ENCODE data around the gene CPED1.
"Not testable (repeated sequence)": the region's sequence is repeated elsewhere in the genome, so short reads cannot be mapped to it uniquely, and the experiment has no call there.

Gene CPED1

DNA sequence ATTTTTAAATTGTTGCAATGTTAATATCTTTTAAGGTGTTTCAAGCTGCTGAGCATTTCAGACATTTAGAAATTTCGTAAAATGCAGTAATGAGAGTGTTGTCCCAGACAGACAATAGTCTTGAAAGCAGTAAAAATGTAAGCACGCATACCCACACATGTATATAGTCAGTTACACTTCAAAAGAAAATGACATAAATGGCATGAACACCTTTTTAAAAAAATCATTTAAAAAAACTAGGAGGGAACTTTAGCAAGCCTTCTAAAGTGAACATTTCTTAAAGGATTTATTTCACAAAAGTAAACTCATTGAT lies 51.0 kb downstream of the CPED1 start:
- DNase-seq = no peak

DNA sequence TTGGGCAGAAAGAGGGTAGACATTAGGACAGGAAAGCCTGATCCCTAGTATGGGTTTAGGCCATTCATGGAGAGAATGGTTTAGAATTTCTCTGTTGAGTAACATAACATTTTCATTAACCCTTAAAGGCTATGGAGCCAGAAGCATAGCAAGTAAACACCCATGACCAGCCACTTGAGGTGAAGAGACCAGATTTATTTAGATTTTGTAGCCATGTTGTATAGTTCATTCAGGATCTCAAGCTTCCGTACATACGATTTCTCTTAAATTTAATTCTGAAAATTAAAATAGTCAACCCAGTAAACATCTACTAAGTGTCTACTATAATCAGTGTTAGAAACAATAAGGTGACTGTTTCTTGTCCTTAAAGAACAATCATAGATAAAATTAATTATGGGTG lies 51.5 kb downstream of the CPED1 start:
- no peak for DNase-seq

DNA sequence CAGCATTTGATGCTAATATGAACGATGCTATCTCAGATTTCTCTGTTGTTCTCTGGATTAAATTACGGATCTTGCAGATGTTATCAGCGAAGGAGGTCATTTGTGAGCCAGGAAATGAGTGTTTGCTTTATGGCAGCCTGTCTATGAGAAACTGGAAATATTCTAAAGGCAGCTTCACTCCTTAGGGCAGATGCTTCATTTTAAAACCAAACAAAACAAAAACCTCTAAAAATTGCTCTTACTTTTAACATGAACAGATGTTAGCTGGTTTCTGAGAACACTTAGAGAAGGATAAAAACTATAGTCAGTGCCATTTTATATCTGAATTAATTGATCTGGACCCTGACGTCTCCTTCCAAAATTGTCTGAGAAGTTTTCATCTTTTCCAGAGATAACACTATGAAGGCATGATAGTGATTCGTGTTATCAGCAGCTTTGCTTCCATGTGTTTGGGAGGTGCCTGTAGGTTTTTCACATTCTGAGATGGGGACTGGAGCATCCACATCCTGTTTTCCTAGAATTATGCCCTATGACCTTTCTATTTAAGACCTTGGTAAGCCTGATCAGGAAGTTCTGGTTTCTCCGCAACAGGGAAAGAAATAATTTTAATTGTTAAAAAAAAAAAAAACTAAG lies 53.1 kb downstream of the CPED1 start:
- DNase-seq = no peak

DNA sequence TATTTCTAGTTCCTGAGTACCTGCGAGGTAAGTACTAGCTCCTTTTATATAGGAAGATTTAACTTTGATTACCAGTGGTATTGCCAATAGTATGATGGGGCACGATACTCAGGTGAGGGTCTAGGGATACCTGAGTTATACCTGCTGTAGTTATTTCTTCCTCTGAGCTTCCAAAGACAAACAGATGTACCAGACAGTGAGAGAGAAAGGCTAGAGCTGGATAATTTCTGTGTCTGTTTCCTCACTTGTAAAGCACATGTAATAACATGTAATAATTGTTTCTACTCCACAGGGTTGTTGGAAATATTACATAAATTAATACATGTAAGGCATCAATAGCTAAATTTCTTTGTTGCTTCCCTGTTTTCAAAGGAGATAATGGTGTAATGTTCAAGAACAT lies 53.7 kb downstream of the CPED1 start:
- DNase-seq = no peak

DNA sequence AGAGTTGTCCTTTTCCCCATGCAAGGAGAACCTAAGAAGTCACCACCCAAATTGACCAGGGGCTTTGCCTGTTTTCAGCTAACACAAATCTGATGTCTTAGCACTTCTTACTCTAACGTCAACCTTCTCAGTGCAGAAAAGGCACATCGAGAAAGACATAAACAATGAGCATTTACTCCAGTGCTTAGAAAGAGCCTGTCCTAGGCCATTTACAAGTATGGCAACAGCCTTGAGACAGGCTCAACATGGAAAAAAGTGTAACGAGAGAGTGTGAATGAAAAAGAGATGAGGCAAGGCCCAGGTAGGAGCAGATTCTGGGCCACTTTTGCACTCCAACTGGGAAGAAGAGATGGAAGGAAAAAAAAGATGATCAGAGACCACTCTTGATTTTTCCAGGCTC lies 54.4 kb downstream of the CPED1 start:
- DNase-seq = no peak

DNA sequence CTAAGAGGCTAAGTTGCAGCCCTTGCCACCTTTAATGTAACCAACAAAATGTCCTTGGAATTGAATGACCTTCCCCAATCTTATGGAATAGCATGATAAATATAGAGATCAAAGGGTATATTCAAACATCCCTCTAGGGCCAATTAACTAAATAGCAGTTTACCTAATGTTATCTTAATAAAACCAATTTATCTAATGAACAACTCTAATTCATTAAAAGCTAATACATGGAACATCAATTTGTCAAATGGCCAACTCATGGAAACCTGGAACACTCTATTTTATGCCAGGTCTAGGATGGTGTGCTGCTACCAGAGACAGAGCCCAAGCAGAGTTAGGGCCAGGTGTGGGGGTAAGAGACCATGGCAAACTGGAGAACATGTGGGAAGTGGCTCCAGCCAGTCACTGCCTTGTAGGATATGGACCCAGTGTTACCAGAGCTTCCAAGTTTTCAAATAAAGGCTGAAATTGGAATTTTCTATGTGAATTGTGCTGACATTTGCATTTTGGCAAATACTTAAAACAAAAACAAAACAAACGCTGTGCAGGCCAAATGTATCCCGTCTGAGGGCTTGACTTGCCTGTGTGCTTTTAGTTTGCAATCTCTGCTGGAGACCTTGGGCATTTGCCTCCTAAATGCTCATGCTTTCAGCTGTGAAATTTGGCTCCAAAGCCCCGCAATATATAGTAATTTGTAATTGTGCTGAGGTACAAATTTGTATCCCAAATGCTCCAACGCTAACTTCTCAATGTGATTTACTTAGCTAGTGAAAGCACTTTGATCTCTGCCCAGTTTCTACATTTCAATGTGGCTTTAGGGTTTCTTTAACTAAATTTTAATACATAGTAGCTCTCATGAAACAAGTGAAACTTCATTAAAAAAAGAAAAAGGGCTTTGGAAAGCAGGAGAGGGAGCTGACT lies 55.1 kb downstream of the CPED1 start:
- DNase-seq = no peak

DNA sequence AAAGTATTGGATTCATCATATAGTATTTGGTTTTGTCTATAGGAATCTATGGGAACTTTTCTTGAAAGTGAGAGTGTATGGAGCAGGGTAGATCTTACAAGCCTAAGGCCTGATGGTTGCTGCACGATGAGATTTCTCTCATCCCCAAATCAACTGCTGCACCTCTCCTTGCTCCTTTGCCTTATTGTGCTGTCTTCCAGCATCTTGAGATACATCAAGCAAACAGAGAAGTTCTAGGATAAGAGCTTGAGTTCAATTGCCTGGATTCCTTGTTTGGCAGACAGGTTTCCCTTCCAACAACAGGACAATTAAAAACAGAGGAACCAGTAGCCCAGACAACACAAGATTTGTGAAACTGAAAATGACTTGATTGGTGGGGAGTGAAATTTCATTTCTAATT lies 56.6 kb downstream of the CPED1 start:
- DNase-seq = no peak

DNA sequence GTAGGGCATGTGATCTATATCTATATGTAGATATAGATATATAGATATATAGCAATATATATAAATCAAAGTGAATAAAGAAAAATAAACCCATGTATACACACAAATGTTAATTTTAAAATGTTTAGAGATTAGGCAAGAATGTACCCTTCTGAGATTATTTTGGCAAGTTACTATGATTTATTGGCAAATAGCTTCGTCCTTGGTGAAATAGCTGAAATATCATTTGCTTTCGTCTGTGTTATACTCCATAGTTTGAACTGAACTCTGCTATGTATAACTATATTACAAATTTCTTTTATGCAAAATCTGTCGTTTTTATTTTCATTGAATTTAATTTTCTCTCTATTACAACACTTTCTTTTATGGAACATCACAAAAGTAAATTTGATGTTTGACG lies 57.5 kb downstream of the CPED1 start:
- no peak for DNase-seq

DNA sequence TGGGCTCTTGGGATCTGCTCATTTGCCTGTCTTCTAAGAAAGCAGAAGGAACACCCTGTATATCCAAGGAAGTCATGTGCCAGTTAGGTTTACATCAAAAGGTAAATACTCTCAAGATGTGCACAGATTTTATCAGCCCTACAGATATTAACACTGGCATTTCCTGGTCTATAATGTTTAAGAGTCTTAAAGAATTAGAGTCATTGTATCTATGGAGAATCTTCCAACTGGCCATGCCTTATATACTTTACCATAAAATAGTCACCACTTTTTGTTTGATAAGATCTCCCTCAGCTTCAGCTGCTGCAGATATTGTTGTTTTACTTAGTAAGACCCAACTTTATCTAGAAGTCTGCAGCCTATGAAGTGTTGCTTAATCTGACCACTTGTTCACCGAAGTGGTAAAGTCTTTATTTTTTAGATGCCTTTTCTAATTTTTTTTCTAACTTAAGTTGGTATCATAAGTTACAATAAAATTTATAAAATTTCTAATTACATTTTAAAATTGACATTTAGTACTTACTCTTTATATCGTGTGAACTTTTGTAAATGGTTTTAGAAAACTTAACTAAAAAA lies 58.5 kb downstream of the CPED1 start:
- DNase-seq = no peak

DNA sequence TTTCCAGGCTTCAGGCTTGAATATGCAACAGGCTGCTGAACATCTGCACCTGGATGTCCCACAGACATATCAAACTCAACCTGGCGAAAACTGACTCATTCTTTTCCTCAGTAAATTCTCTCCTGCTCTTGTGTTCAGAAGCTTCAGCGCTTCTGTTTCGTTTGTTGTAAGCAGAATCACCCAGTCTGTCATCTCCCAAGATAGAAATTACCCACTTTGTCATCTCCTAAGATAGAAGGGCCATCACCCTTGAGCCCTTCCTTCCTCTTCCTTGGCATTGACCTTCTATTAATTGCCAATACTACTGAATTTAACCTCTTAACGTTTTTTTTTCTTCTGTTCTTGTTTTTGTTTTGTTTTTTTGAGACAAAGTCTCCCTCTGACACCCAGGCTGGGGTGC lies 59.7 kb downstream of the CPED1 start:
- DNase-seq = no peak

DNA sequence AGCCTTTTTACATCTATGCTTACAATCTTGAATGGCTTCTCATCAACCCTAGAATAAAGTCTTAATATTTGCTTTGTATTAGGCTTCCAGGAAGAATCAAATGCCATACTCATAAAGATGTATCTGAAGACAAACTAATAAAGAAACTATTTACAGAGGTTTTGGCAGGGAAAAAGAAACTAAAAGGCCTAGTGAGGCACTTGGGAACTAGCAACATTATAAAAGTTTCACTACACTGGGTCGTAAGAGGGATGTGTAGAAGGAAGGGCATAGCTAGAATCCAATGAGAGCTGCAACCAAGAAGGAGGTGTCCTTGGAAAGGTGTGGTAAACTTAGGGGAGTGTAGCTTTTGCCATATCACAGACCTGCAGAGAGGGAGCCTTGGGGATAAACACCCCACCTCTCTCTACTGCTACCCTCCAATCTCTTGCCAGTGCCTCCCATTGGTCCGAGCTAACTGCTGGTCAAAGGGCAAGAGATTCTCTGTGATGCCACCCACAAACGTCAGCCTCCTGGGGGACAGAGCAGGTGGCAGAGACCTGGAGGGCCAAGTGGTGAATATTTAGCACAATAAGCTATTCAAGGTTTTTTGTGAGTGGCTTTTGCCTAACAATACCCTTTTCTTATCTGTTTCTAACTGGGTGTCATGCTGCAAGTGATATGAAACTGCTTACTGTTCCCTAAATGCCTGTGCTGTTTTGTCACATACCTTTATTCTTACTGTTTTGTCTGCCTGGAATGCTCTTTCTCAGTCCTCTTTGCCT lies 60.7 kb downstream of the CPED1 start:
- no peak for DNase-seq

DNA sequence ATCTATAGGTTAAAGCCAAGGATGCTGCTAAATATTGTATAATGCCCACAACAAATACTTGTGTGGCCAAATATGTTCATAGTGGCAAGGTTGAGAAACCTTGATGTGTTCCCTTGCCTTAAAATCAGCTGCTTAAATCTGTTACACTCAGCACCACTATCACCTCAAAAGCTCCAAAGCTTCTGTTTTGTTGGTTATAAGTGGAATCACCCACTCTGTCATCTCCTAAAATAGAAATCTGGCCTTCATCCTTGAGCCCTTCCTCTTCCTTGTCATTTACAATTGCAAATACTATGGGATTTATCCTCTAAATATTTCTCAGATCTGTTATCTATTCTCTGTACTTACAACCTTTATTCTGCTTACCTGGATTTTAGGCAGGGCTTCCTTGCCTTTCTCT lies 61.4 kb downstream of the CPED1 start:
- no peak for DNase-seq

DNA sequence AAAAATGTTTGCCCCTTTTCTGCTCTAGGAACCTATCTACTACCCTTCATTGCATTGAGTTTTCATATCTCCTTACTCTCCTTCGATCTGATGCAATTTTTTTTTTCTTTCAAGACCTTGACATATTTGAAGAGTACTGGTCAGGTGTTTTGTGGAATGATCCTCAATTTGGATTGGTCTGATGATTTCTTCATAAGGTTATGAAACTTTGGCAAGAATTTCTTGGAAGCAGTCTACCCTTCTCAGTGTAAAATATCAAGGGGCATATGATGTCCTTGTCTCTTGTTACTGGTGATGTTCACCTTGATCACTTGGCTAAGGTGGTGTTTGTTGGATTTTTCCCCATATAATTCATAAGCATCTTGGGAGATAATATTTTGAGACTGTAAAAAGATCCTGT lies 64.7 kb downstream of the CPED1 start:
- DNase-seq = no peak

DNA sequence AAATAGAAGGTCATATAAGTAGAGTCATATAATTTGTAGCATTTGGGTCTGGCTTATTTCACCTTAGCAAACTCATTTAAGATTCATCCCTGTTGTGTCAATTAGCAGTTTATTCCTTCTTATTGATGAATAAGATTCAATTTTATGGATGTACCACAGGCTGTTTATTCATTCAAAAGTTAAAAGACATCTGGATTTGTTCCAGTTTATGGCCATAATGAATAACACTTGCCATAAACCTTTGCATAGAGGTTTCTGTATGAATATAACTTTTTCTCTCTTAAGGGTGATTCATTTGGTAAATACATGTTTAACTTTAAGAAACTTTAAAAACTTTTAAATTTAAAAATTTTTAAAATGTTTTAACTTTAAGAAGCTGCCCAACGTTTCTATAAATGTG lies 66.4 kb downstream of the CPED1 start:
- DNase-seq = no peak

DNA sequence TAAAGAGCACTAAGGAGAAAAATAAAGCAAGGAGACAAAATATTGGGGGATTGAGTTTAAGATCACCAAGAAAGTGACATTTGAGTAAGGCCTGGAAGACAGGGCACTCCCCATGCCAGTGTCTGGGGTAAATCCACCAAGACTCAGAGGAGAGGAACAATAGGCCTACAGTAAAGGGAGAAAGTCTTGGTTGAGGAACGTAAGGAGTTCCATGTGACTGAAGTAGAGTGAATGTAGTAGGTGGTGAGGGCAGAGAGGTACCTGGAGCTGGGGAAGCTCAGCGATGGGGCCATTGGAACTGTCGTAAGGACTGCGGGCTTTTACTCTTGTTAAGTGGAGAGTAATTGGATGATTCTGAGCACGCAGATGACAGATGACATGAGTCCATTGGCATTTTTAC lies 69.4 kb downstream of the CPED1 start:
- no peak for DNase-seq

DNA sequence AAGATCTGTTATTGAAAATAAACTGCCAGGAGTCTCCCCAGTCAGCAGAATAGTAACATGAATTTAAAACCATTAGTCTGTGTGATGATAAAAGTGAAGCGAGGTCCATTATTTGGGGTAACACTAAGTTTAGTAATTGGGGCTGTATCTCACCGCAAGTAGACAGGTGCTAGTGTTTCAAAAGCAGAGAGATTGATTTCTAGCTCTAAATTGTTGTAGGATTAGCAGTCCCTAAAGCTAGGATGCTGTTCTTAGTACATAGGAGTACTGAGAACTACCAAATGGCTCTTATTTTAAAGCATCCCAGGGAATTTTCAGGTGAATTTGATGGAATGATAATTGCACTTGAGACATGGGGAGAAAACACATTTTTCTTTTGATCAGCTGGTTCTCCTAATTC lies 70.5 kb downstream of the CPED1 start:
- no peak for DNase-seq

DNA sequence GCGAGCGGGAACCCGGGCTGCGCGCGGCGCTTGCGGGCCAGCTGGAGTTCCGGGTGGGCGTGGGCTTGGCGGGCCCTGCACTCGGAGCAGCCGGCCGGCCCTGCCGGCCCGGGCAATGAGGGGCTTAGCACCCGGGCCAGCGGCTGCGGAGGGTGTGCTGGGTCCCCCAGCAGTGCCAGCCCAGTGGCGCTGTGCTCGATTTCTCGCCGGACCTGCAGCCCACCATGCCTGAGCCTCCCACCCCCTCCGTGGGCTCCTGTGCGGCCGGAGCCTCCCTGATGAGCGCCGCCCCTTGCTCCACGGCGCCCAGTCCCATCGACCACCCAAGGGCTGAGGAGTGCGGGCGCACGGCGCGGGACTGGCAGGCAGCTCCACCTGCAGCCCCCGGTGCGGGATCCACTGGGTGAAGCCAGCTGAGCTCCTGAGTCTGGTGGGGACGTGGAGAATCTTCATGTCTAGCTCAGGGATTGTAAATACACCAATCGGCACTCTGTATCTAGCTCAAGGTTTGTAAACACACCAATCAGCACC lies 71.5 kb downstream of the CPED1 start:
- DNase-seq = not testable (repeated sequence)

DNA sequence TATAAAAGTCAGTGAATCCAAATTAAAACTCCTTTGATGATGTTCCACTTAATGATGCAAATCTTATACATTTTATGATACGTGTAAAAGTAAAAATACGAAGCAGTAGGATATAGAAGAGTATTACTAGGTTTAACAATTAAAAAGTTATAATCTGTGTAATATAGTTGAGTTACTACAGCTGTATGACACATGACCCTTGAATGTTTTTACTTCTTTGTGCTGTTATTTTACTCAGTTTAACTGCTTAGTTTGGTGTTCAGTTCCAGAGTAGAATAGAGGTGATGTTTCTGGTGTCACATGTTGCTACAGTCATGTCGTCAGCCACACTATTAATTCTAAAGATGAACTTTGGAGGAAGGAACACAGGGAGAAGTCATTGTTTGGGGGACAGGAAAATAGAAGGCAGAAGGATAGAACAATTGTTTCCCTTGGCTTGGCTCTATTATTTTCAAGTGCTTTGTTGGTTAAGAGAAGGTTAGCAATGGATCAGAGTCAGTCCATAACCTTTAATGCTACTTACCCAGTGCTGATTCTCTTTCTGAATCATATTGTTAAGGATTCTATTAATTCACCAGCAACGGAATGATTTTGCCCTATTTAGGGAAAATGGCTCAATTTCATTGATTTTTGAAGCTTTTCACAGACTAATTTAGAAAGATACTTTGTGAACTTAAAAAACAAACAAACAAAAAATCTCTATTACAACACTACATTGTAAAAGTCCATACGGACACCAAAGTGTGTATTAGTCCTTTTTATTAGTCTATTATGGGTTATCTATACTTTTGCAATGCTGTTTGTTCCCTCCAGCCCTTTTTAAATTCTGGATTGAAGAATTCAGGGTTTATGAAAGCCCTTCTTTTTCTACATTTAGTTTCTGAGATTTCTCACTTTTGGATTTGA lies 73.4 kb downstream of the CPED1 start:
- DNase-seq = no peak

DNA sequence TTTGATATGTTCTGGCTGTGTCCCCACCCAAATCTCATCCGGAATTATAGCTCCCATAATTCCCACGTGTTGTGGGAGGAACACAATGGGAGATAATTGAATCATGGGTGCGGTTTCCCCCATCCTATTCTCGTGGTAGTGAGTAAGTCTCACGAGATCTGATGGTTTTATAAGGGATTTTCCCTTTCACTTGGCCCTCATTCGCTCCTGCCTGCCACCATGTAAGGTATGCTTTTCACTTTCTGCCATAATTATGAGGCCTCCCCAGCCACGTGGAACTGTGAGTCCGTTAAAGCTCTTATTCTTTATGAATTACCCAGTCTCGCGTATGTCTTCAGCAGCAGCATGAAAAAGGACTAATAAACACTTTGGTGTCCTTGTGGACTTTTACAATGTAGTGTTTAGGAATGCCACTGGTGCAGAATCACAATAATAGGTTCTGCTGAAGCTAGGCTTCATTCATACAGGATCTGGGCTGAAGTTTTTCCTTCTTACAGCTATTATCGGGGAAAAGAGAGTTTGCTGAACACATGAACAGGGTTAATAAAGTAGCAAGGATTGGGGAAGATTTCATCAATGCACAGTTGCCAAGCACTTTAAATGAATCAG lies 74.3 kb downstream of the CPED1 start:
- DNase-seq = no peak

DNA sequence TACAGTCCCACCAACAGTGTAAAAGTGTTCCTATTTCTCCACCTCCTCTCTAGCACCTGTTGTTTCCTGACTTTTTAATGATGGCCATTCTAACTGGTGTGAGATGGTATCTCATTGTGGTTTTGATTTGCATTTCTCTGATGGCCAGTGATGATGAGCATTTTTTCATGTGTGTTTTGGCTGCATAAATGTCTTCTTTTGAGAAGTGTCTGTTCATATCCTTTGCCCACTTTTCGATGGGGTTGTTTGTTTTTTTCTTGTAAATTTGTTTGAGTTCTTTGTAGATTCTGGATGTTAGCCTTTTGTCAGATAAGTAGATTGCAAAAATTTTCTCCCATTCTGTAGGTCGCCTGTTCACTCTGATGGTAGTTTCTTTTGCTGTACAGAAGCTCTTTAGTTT lies 79.2 kb downstream of the CPED1 start:
- DNase-seq = not testable (repeated sequence)

Data from hypothalamus (tissue), 51 donors.